Kidney epithelial cell (primary cell): ENCODE measurements around the gene ALG12. TPM values are rescaled to one million over a fixed set of nuclear protein-coding genes. Genes with fewer than 3 reads are reported as not detected.

Source experiments
- DNase-seq: peaks from one replicate; pipeline ENCODE4 v3.0.0-alpha.2; 2010; ENCODE audit warnings: low read depth
- H3K27me3 ChIP-seq: 2 replicates; pipeline ENCODE4 v1.6.0; 2011; ENCODE audit warnings: low read length; ENCODE audit not compliant: control insufficient read depth, insufficient read depth
- H3K36me3 ChIP-seq: 2 replicates; pipeline ENCODE4 v1.5.1; 2011; ENCODE audit warnings: low read length; ENCODE audit not compliant: control insufficient read depth, insufficient read depth
- H3K4me3 ChIP-seq: 2 replicates; pipeline ENCODE4 v1.5.1; 2011; ENCODE audit warnings: low read depth, mild to moderate bottlenecking, control low read depth, low read length
- CTCF ChIP-seq: IDR thresholded peaks from 2 replicates; pipeline ENCODE4 v1.5.1; 2011; ENCODE audit warnings: mild to moderate bottlenecking, moderate library complexity, low read length, control low read depth, inconsistent platforms; ENCODE audit not compliant: insufficient read depth, poor library complexity, severe bottlenecking
- total RNA-seq: library from RNA; depleted of rRNA; stranded (reverse); fragments of >200 nt; gene quantifications from 2 replicates; pipeline ENCODE4 v1.2.3, GENCODE V29; 2015

The ALG12 gene
- total RNA-seq, 1 donor from 2014 or later: 24.3 TPM

GRCh38 chr22:49937758-49938564 is 19.7 kb upstream of the ALG12 start:
- Histone ChIP-seq H3K27me3 (no peaks in the 10 kb centered on the region), H3K36me3 (no peaks in the 10 kb centered on the region), H3K4me3 (no peak overlapping the region)
- DNase-seq: no peak
- no peak for TF ChIP-seq CTCF

GRCh38 chr22:49936973-49937757 is 18.9 kb upstream of the ALG12 start:
- Histone ChIP-seq H3K27me3 (no peaks in the 10 kb centered on the region), H3K4me3 (no peak overlapping the region)
- TF ChIP-seq CTCF: no peak

GRCh38 chr22:49936018-49936972 is 18.1 kb upstream of the ALG12 start:
- Histone ChIP-seq H3K36me3 (no peaks in the 10 kb centered on the region), H3K27me3 (no peaks in the 10 kb centered on the region), H3K4me3 (peak overlapping the region; percentile 7)
- no peak for DNase-seq
- TF ChIP-seq CTCF: no peak

More at GRCh38 chr22:49936973-49937757, 18.9 kb upstream of the ALG12 start:
- DNase-seq: no peak
- no peaks in the 10 kb centered on the region for H3K36me3 ChIP-seq

GRCh38 chr22:49935561-49935960 is 17.3 kb upstream of the ALG12 start:
- Histone ChIP-seq H3K4me3 (peak overlapping the region; percentile 11), H3K36me3 (no peaks in the 10 kb centered on the region), H3K27me3 (no peaks in the 10 kb centered on the region)
- no peak for TF ChIP-seq CTCF
- DNase-seq: no peak

- Histone ChIP-seq H3K4me3 (peak overlapping the region; percentile 17), H3K36me3 (no peaks in the 10 kb centered on the region), H3K27me3 (peaks cover under 1% of the 10 kb centered on the region)
- DNase-seq: no peak
- TF ChIP-seq CTCF: no peak
Measured at GRCh38 chr22:49934891-49935557, 16.8 kb upstream of the ALG12 start.
